AG08395 (cell line): ENCODE data around the gene ZNF597.
A peak's percentile ranks its signal among the peaks of the same experiment; 100 is the strongest.
"Not testable (repeated sequence)": the region's sequence is repeated elsewhere in the genome, so short reads cannot be mapped to it uniquely, and the experiment has no call there.

Source experiments
- DNase-seq: peaks from one replicate; pipeline ENCODE4 v3.0.0; 2012; ENCODE audit warnings: mixed read lengths, low spot score

Gene ZNF597

GRCh38 chr16:3475604-3476375 is 32.5 kb upstream of the ZNF597 start:
- DNase-seq = no peak

GRCh38 chr16:3474870-3475269 is 31.6 kb upstream of the ZNF597 start:
- DNase-seq = not testable (repeated sequence)

GRCh38 chr16:3474136-3474779 is 31.0 kb upstream of the ZNF597 start:
- no peak for DNase-seq

GRCh38 chr16:3473596-3473943 is 30.3 kb upstream of the ZNF597 start:
- not testable (repeated sequence) for DNase-seq

- no peak for DNase-seq
Measured at GRCh38 chr16:3472878-3473595, 29.7 kb upstream of the ZNF597 start.

- no peak for DNase-seq
Measured at GRCh38 chr16:3471518-3472176, 28.3 kb upstream of the ZNF597 start.

- no peak for DNase-seq
Measured at GRCh38 chr16:3470723-3471122, 27.4 kb upstream of the ZNF597 start.

- DNase-seq = no peak
Measured at GRCh38 chr16:3469736-3470135, 26.4 kb upstream of the ZNF597 start.

- no peak for DNase-seq
Measured at GRCh38 chr16:3468501-3468900, 25.2 kb upstream of the ZNF597 start.

GRCh38 chr16:3467921-3468320 is 24.6 kb upstream of the ZNF597 start:
- DNase-seq = no peak

GRCh38 chr16:3467182-3467581 is 23.9 kb upstream of the ZNF597 start:
- no peak for DNase-seq

GRCh38 chr16:3465911-3466584 is 22.7 kb upstream of the ZNF597 start:
- no peak for DNase-seq

GRCh38 chr16:3465301-3465700 is 22.0 kb upstream of the ZNF597 start:
- no peak for DNase-seq

- no peak for DNase-seq
Measured at GRCh38 chr16:3461151-3461550, 17.8 kb upstream of the ZNF597 start.

- no peak for DNase-seq
Measured at GRCh38 chr16:3460585-3460984, 17.3 kb upstream of the ZNF597 start.

GRCh38 chr16:3460121-3460520 is 16.8 kb upstream of the ZNF597 start:
- DNase-seq = no peak

GRCh38 chr16:3459401-3460090 is 16.2 kb upstream of the ZNF597 start:
- DNase-seq = no peak

- peak; percentile 28 for DNase-seq
Measured at GRCh38 chr16:3458852-3459361, 15.6 kb upstream of the ZNF597 start.

GRCh38 chr16:3458278-3458851 is 15.1 kb upstream of the ZNF597 start:
- DNase-seq = peak; percentile 48

- DNase-seq = peak; percentile 99
Measured at GRCh38 chr16:3457434-3458252, 14.3 kb upstream of the ZNF597 start.
